ENCODE measurements around the gene TOX4. TPM values are rescaled to one million over a fixed set of nuclear protein-coding genes. Genes with fewer than 3 reads are reported as not detected.
"Not testable (repeated sequence)": the region's sequence is repeated elsewhere in the genome, so short reads cannot be mapped to it uniquely, and the experiment has no call there.

The TOX4 gene
- polyA plus RNA-seq, result 10 to 100 TPM; 20.4 to 54.0 (median 24.7) TPM
- long read RNA-seq, donor 1, result 0 reads
- long read RNA-seq, donor 2, full-length matches to known transcripts, result 2 of 14 reads
- long read RNA-seq, donor 2, partial matches to known transcripts, result 12 of 14 reads
- long read RNA-seq, donor 2, other reads (novel, unspliced or antisense), result 0 of 14 reads
- long read RNA-seq, donor 3, transcript TOX4-208 (4 exons, 704 nt), result major isoform, 9 of 72 reads
- long read RNA-seq, donor 3, partial matches to known transcripts, result 26 of 72 reads
- long read RNA-seq, donor 3, other reads (novel, unspliced or antisense), result 37 of 72 reads
- long read RNA-seq, donor 4, result 0 reads
- long read RNA-seq, donor 5, transcript TOX4-208 (4 exons, 704 nt), result major isoform, 5 of 10 reads
- long read RNA-seq, donor 5, partial matches to known transcripts, result 5 of 10 reads
- long read RNA-seq, donor 5, other reads (novel, unspliced or antisense), result 0 of 10 reads
- long read RNA-seq, donor 6, transcript TOX4-208 (4 exons, 704 nt), result major isoform, 7 of 30 reads
- long read RNA-seq, donor 6, partial matches to known transcripts, result 21 of 30 reads
- long read RNA-seq, donor 6, other reads (novel, unspliced or antisense), result 0 of 30 reads
- long read RNA-seq, donor 7, result 0 reads
- long read RNA-seq, donor 8, partial matches to known transcripts, result 0 of 1 reads
- long read RNA-seq, donor 8, other reads (novel, unspliced or antisense), result 0 of 1 reads
- long read RNA-seq, donor 9, full-length matches to known transcripts, result 2 of 10 reads
- long read RNA-seq, donor 9, partial matches to known transcripts, result 8 of 10 reads
- long read RNA-seq, donor 9, other reads (novel, unspliced or antisense), result 0 of 10 reads
- long read RNA-seq, donor 10, full-length matches to known transcripts, result 11 of 36 reads
- long read RNA-seq, donor 10, partial matches to known transcripts, result 25 of 36 reads
- long read RNA-seq, donor 10, other reads (novel, unspliced or antisense), result 0 of 36 reads

GRCh38 chr14:21476925-21477681 lies at the start of gene TOX4, which contains the start of gene RAB2B:
Gene TOX4, plus strand, starts transcription at chr14:21477195. Its CDS starts 84 bp downstream, at chr14:21477279.
Gene RAB2B, minus strand, starts transcription at chr14:21476959. Its CDS starts 87 bp downstream, at chr14:21476872.
- DNase-seq (peak; percentile 99), FAIRE-seq (no peak)
- Histone ChIP-seq H3K9me3 (ENCODE audit: control insufficient read depth in 2 of 2, insufficient read depth in 1 of 2, low read depth in 1 of 2, low read length in 1 of 2) (no peaks in the 10 kb centered on the region), H3K36me3 (ENCODE audit: control insufficient read depth in 3 of 3, insufficient read depth in 2 of 3, low read depth in 1 of 3, low read length in 3 of 3) (peaks cover 0 to 20% (median 7%) of the 10 kb centered on the region in 3 donors), H3K27me3 (ENCODE audit: control insufficient read depth in 3 of 3, insufficient read depth in 3 of 3, low read length in 3 of 3) (no peaks in the 10 kb centered on the region), H3K4me3 (ENCODE audit: low read depth in 1 of 3, low read length in 3 of 3) (peak within 1 kb of the TSS; percentile 75 to 91 (median 89)), H3K27ac (ENCODE audit: low read depth in 1 of 3, low read length in 2 of 3) (peak within 1 kb of the TSS; percentile 82 to 95 (median 90)), H3K4me1 (ENCODE audit: control insufficient read depth in 3 of 3, insufficient read depth in 2 of 3, low read depth in 1 of 3, low read length in 2 of 3) (peaks cover 0 to 4% (median 2%) of the 10 kb centered on the region in 3 donors)
- 0 to 1% (median 0%) methylated on average over 49 of the region's 49 CpGs for WGBS, 3 donors

- no peak for DNase-seq
- Histone ChIP-seq H3K27ac (ENCODE audit: low read depth in 1 of 3, low read length in 2 of 3) (no peak overlapping the region), H3K36me3 (ENCODE audit: control insufficient read depth in 3 of 3, insufficient read depth in 2 of 3, low read depth in 1 of 3, low read length in 3 of 3) (peaks cover 17 to 51% (median 32%) of the 10 kb centered on the region in 3 donors), H3K9me3 (ENCODE audit: control insufficient read depth in 2 of 2, insufficient read depth in 1 of 2, low read depth in 1 of 2, low read length in 1 of 2) (no peaks in the 10 kb centered on the region), H3K27me3 (ENCODE audit: control insufficient read depth in 3 of 3, insufficient read depth in 3 of 3, low read length in 3 of 3) (no peaks in the 10 kb centered on the region), H3K4me1 (ENCODE audit: control insufficient read depth in 3 of 3, insufficient read depth in 2 of 3, low read depth in 1 of 3, low read length in 2 of 3) (no peaks in the 10 kb centered on the region), H3K4me3 (ENCODE audit: low read depth in 1 of 3, low read length in 3 of 3) (no peak overlapping the region)
- 43 to 78% (median 54%) methylated on average over 4 of the region's 4 CpGs for WGBS, 3 donors
- FAIRE-seq, result no peak
Measured at GRCh38 chr14:21428930-21429329, 48.1 kb upstream of the TOX4 start.

GRCh38 chr14:21431126-21431525 lies 45.9 kb upstream of the TOX4 start:
- Histone ChIP-seq H3K9me3 (ENCODE audit: control insufficient read depth in 2 of 2, insufficient read depth in 1 of 2, low read depth in 1 of 2, low read length in 1 of 2) (no peaks in the 10 kb centered on the region), H3K36me3 (ENCODE audit: control insufficient read depth in 3 of 3, insufficient read depth in 2 of 3, low read depth in 1 of 3, low read length in 3 of 3) (peaks cover 12 to 36% (median 31%) of the 10 kb centered on the region in 3 donors), H3K27ac (ENCODE audit: low read depth in 1 of 3, low read length in 2 of 3) (no peak overlapping the region), H3K4me1 (ENCODE audit: control insufficient read depth in 3 of 3, insufficient read depth in 2 of 3, low read depth in 1 of 3, low read length in 2 of 3) (peaks cover 3 to 4% (median 3%) of the 10 kb centered on the region in 3 donors), H3K4me3 (ENCODE audit: low read depth in 1 of 3, low read length in 3 of 3) (no peak overlapping the region), H3K27me3 (ENCODE audit: control insufficient read depth in 3 of 3, insufficient read depth in 3 of 3, low read length in 3 of 3) (no peaks in the 10 kb centered on the region)
- WGBS, 3 donors, result 94 to 98% (median 96%) methylated on average over 2 of the region's 2 CpGs
- DNase-seq (no peak), FAIRE-seq (no peak)

GRCh38 chr14:21436567-21437062 lies 40.4 kb upstream of the TOX4 start:
- DNase-seq (peak in 1 of 2 donors; percentile 2), FAIRE-seq (no peak)
- peak overlapping the region in 2 of 3 donors; percentile 76 to 95 for H3K27ac ChIP-seq (ENCODE audit: low read depth in 1 of 3, low read length in 2 of 3)
- H3K36me3 ChIP-seq (ENCODE audit: control insufficient read depth in 3 of 3, insufficient read depth in 2 of 3, low read depth in 1 of 3, low read length in 3 of 3), result no peaks in the 10 kb centered on the region
- H3K4me3 ChIP-seq (ENCODE audit: low read depth in 1 of 3, low read length in 3 of 3), result peak overlapping the region; percentile 69 to 98 (median 69)
- H3K9me3 ChIP-seq (ENCODE audit: control insufficient read depth in 2 of 2, insufficient read depth in 1 of 2, low read depth in 1 of 2, low read length in 1 of 2), result no peaks in the 10 kb centered on the region
- WGBS, 3 donors, result 0 to 1% (median 1%) methylated on average over 11 of the region's 11 CpGs
- no peaks in the 10 kb centered on the region for H3K27me3 ChIP-seq (ENCODE audit: control insufficient read depth in 3 of 3, insufficient read depth in 3 of 3, low read length in 3 of 3)
- peaks cover 3 to 8% (median 4%) of the 10 kb centered on the region in 3 donors for H3K4me1 ChIP-seq (ENCODE audit: control insufficient read depth in 3 of 3, insufficient read depth in 2 of 3, low read depth in 1 of 3, low read length in 2 of 3)

- Histone ChIP-seq H3K4me3 (ENCODE audit: low read depth in 1 of 3, low read length in 3 of 3) (peak overlapping the region; percentile 69 to 98 (median 69)), H3K27ac (ENCODE audit: low read depth in 1 of 3, low read length in 2 of 3) (peak overlapping the region; percentile 76 to 95 (median 80)), H3K9me3 (ENCODE audit: control insufficient read depth in 2 of 2, insufficient read depth in 1 of 2, low read depth in 1 of 2, low read length in 1 of 2) (no peaks in the 10 kb centered on the region), H3K4me1 (ENCODE audit: control insufficient read depth in 3 of 3, insufficient read depth in 2 of 3, low read depth in 1 of 3, low read length in 2 of 3) (peaks cover 3 to 8% (median 4%) of the 10 kb centered on the region in 3 donors), H3K36me3 (ENCODE audit: control insufficient read depth in 3 of 3, insufficient read depth in 2 of 3, low read depth in 1 of 3, low read length in 3 of 3) (no peaks in the 10 kb centered on the region), H3K27me3 (ENCODE audit: control insufficient read depth in 3 of 3, insufficient read depth in 3 of 3, low read length in 3 of 3) (no peaks in the 10 kb centered on the region)
- DNase-seq (peak; percentile 99 to 100), FAIRE-seq (no peak)
- 4 to 5% (median 5%) methylated on average over 33 of the region's 33 CpGs for WGBS, 3 donors
Measured at GRCh38 chr14:21437063-21437901, 39.7 kb upstream of the TOX4 start.

GRCh38 chr14:21440859-21441258 lies 36.1 kb upstream of the TOX4 start:
- H3K27ac ChIP-seq (ENCODE audit: low read depth in 1 of 3, low read length in 2 of 3), result no peak overlapping the region
- FAIRE-seq (no peak), DNase-seq (no peak)
- H3K9me3 ChIP-seq (ENCODE audit: control insufficient read depth in 2 of 2, insufficient read depth in 1 of 2, low read depth in 1 of 2, low read length in 1 of 2), result no peaks in the 10 kb centered on the region
- H3K27me3 ChIP-seq (ENCODE audit: control insufficient read depth in 3 of 3, insufficient read depth in 3 of 3, low read length in 3 of 3), result no peaks in the 10 kb centered on the region
- H3K4me3 ChIP-seq (ENCODE audit: low read depth in 1 of 3, low read length in 3 of 3), result no peak overlapping the region
- peaks cover 0 to 2% (median 0%) of the 10 kb centered on the region in 3 donors for H3K36me3 ChIP-seq (ENCODE audit: control insufficient read depth in 3 of 3, insufficient read depth in 2 of 3, low read depth in 1 of 3, low read length in 3 of 3)
- H3K4me1 ChIP-seq (ENCODE audit: control insufficient read depth in 3 of 3, insufficient read depth in 2 of 3, low read depth in 1 of 3, low read length in 2 of 3), result peaks cover 0 to 5% (median under 1%) of the 10 kb centered on the region in 3 donors

GRCh38 chr14:21442657-21443056 lies 34.3 kb upstream of the TOX4 start:
- H3K36me3 ChIP-seq (ENCODE audit: control insufficient read depth in 3 of 3, insufficient read depth in 2 of 3, low read depth in 1 of 3, low read length in 3 of 3); FAIRE-seq; H3K27ac ChIP-seq (ENCODE audit: low read depth in 1 of 3, low read length in 2 of 3); H3K4me1 ChIP-seq (ENCODE audit: control insufficient read depth in 3 of 3, insufficient read depth in 2 of 3, low read depth in 1 of 3, low read length in 2 of 3); H3K27me3 ChIP-seq (ENCODE audit: control insufficient read depth in 3 of 3, insufficient read depth in 3 of 3, low read length in 3 of 3); H3K9me3 ChIP-seq (ENCODE audit: control insufficient read depth in 2 of 2, insufficient read depth in 1 of 2, low read depth in 1 of 2, low read length in 1 of 2); H3K4me3 ChIP-seq (ENCODE audit: low read depth in 1 of 3, low read length in 3 of 3); DNase-seq: not testable (repeated sequence)
- WGBS, 3 donors, result 79 to 85% (median 80%) methylated on average over 1 of the region's 1 CpG

Data from small intestine (tissue), 16 donors.